GM18951 (cell line): ENCODE data around the gene SMR3A.

Experiments used
- POLR2A ChIP-seq: IDR thresholded peaks from 4 replicates; pipeline ENCODE4 v1.6.1; 2011; ENCODE audit warnings: mild to moderate bottlenecking; ENCODE audit not compliant: insufficient read length, insufficient read depth; ENCODE audit errors: extremely low read depth
- in situ Hi-C: fragments of 300-500 bp; cut with MboI; formaldehyde crosslinking; loops from one replicate; pipeline ENCODE4 v1.12.0; 2022; ENCODE audit warnings: low sequenced_read_pairs, mixed read lengths, inconsistent platforms; ENCODE audit not compliant: unreplicated experiment

SMR3A gene

GRCh38 chr4:70360460-70360859 is at the start of gene SMR3A:
TSS of gene SMR3A (plus strand) at chr4:70360760. CDS start at chr4:70362116, 1,356 bp downstream.
- TF ChIP-seq POLR2A = no peak
- in situ Hi-C loops = no loop called here

- in situ Hi-C loops = no loop called here
- no peak for TF ChIP-seq POLR2A
Observed at GRCh38 chr4:70313736-70314135, 46.8 kb upstream of the SMR3A start.

DNA sequence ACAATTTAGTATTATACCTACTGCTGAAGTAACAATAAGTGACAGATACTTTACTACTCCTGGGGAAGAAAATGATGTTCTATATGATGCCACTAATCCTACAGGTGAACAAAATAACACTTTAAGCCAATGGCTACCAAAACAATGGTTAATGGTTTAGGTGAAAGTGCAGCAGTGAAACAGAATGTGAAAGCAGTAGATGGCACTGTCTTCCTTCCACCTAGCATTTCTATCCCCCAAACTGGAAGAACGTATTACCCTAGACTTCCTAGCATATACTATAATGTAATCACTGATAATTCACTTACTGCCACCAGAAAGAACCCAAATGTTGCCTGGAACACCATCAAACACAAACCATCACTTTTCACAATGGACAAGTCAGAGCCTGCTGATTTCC is 44.6 kb upstream of the SMR3A start:
- no peak for TF ChIP-seq POLR2A
- in situ Hi-C loops = no loop called here

- TF ChIP-seq POLR2A = no peak
Observed at GRCh38 chr4:70326052-70326451, 34.5 kb upstream of the SMR3A start.

GRCh38 chr4:70334681-70335080 is 25.9 kb upstream of the SMR3A start, which contains the start of gene CABS1:
TSS of gene CABS1 (plus strand) at chr4:70334981. CDS start at chr4:70335040, 59 bp downstream.
- in situ Hi-C loops = no loop called here
- no peak for TF ChIP-seq POLR2A

More at GRCh38 chr4:70326052-70326451, 34.5 kb upstream of the SMR3A start:
- in situ Hi-C loops = loop anchor here (10.0 kb wide), 1 partner anchor 189 kb away; the partner anchor contains the start of gene AMTN

DNA sequence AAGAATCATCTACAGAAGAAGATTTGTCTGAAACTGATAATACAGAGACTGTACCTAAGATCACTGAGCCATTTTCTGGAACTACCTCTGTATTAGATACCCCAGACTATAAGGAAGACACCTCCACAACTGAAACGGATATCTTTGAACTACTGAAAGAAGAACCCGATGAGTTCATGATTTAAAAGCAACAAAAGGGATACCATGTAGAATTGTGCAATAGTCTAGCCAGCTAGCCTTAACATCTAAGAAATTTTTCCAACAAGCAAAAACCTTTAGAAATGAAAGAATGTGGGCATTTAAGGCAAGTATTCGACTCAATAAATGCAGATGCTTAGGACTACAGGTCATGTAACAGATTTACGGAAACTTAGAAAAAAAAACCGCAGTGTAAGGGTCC is 24.5 kb upstream of the SMR3A start:
- no peak for TF ChIP-seq POLR2A
- in situ Hi-C loops = no loop called here

DNA sequence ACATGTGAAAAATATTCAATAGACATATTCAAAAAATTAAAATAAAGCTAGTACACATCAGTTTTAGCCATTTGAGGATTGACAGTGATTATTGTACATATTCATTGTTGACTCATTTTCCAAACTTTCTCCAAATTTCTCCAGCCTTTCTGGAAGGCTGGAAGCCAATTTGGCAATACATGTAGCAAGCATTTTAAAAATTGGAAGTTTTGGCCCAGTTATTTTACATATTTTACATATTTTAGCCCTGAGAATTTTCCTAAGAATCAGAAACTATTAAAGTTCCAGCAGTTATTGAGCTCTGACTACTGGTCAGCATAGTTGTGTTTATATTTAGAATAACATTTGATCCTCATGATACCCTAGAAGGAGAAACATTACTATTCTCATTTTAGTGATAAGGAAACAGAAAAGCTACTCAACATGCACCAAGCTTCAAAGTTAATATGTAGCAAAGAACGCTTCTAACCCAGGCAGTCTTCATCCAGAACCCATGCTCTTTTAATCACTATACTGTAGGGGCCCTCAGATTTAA is 22.6 kb upstream of the SMR3A start:
- in situ Hi-C loops = no loop called here
- no peak for TF ChIP-seq POLR2A

DNA sequence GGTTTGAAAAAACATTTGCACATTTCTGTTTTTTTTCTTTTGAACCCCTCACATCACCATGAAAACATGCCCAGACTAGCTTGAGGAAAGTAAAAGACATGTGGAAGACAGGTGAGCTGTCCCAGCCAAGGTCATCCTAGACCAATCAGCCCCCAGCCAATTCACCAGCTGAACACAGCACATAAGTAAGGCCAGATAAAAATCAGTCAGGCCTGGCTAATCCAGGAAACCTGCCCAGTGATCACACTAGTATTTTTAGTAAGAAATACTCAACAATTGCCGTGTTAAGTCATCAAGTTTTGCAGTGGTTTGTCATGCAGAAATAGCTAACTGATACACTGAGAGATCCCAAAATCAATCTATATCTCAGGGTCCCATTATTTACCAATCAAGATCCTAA is 4.4 kb upstream of the SMR3A start:
- in situ Hi-C loops = no loop called here
- TF ChIP-seq POLR2A = no peak

DNA sequence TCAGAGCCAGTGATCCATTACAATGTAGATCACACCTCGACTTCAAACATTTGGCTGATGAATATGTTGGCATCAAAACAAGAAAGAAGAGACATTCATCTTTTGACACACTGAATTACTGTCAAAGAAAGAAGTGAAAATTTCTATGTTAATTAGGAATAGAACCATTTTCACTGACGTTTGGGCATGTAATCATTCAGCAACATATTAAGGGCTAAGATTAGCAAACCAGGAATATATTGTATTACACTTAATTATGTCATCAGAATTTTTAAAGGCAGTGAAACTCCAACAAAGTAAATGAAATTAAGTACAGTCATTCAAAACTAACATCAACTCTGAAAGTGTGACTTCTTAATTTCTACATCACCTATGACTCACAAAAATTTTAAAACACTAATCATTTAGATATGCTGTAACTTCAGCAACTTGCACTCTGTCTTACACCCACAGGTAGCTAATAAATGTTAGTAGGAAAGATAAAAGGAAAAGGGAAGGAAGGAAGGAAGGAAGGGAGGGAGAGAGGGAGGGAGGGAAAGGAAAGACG is 1.4 kb upstream of the SMR3A start:
- in situ Hi-C loops = no loop called here
- TF ChIP-seq POLR2A = no peak

DNA sequence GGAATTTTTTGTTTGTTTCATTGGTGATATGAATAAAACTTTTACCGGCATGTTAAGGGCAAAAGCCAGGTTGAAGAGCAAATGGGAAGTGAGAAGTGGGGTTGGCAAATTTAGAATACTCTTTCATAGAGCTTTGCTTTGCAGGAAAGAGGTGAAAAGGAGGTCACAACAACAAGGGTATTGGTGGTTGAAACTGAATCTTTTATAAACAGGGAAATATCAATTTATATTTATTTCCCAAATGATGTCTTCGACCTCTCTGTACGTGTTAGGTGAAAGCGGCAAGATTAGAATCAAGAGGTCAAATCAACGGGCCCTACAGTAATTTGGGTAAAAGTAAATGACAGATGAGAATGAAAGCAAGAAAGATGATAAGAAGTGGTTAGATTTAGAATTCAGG is 3.4 kb downstream of the SMR3A start:
- no peak for TF ChIP-seq POLR2A
- in situ Hi-C loops = no loop called here

GRCh38 chr4:70365479-70365878 is 4.9 kb downstream of the SMR3A start:
- in situ Hi-C loops = no loop called here
- TF ChIP-seq POLR2A = no peak

GRCh38 chr4:70367813-70368212 is 7.3 kb downstream of the SMR3A start:
- TF ChIP-seq POLR2A = no peak
- in situ Hi-C loops = no loop called here

- in situ Hi-C loops = no loop called here
- no peak for TF ChIP-seq POLR2A
Observed at GRCh38 chr4:70371987-70372386, 11.4 kb downstream of the SMR3A start.

DNA sequence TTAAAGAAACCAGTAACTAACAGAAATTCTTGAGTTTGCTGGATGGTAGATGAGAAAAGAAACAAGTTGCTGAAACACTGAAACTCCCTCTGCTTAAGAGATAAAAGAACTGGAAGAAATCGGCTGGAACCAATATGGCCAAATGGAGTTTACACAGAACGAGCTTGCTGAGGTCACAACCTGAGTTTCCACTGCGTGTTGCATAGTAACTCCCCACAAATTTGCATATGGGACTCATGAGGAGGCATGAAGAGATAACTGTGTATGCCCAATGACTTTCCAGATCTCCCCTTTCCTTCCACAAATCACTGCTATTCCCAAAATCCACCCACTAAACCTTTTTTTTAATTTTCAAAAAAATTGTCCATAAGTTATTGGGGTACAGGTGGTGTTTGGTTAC is 12.2 kb downstream of the SMR3A start:
- in situ Hi-C loops = no loop called here
- TF ChIP-seq POLR2A = no peak
